Stomach (tissue), 4 donors: ENCODE results near the gene PRDM2.

Source experiments
- CTCF ChIP-seq, 7 experiments: fragments of 450-650 bp in 4 of 7; fragments of 200-600 bp in 3 of 7; sonication (generic) in 3 of 7; IDR thresholded peaks; one replicate each; pipeline ENCODE4 v1.5.1; 2016 to 2019; ENCODE audit warnings: antibody characterized with exemption in 7 of 7, control low read depth in 2 of 7, mild to moderate bottlenecking in 1 of 7
- EP300 ChIP-seq: sonication (generic); formaldehyde crosslinking; IDR thresholded peaks from one replicate; pipeline ENCODE4 v1.6.1; 2017; ENCODE audit warnings: antibody characterized with exemption

GRCh38 chr1:13829152-13829769 lies 129.3 kb downstream of the PRDM2 start:
- TF ChIP-seq EP300, result no peak
- peak in 1 of 7 experiments; percentile 1 for TF ChIP-seq CTCF (IDR thresholded peaks at IDR 0.05)
